Hindlimb muscle (tissue), 1 donor: Measurements from ENCODE around the gene GARS1. TPM values are rescaled to one million over a fixed set of nuclear protein-coding genes. Genes with fewer than 3 reads are reported as not detected.
"Not testable (repeated sequence)": the region's sequence is repeated elsewhere in the genome, so short reads cannot be mapped to it uniquely, and the experiment has no call there.

ENCODE experiments used
- DNase-seq: peaks from one replicate; pipeline ENCODE4 v3.0.0-alpha.2; 2013
- polyA plus RNA-seq: library from polyadenylated mRNA; unstranded; fragments of 120-200 nt; gene quantifications from one replicate; pipeline ENCODE4 v1.2.1, GENCODE V29; 2013; ENCODE audit not compliant: insufficient read length

Gene GARS1
- polyA plus RNA-seq, 1 donor, result 56.7 TPM

DNA sequence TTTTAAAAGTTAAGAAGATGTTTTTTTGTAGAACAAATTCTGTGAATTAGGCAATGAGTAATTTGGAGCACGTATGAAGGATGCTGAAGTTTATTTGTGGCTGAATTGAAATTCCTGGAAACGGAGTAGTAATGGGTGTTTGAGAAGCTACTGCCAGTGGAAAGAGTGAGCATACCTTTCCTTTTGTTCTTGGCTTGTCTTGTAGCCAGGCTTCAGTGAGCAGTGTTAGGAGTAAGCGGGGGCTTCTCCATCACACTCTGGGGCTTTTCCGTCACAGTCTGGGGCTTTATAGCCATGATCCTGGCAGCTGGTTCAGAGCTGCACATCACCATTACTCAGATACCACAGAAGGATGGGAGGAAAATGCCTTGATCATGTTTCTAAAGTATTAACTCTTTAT lies 32.3 kb downstream of the GARS1 start:
- DNase-seq, result no peak

DNA sequence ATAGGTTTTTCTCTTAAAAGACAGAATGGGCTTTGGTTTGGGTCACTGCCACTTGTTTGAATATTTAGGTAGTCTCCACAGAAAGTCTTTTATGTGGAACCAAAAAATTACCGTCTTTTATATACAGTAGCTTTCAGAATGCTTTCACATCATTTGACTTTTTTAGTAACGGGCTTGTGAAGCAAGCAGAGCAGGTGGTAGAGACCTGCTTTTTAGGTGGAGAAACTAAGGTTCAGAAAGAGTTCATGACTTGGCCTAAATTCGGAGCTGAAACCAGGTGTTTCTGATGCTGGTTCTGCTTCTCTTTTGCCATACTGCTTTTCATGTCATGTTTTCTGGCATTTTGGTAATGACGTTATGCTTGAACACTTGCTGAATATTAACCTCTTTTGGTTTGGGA lies 36.3 kb downstream of the GARS1 start:
- no peak for DNase-seq

DNA sequence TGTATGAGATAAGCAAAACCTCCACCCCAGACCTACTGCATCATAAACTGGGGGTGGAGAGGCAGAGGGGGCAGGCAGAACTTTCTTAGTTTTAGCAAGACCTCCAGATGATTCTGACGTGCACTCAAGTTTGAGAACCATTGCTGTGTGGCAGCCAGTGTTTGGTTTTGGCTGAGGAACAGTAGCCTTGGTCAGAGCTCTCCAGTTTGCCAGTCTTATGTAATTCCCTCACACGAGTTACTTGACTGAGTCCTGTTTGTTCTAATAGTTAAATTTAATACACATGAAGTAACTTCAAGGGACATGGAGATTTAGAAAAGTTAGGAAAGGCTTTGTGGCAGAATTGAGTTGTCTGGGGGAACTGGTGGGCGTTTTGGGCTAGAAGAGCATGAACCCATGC lies 38.5 kb downstream of the GARS1 start:
- no peak for DNase-seq

DNA sequence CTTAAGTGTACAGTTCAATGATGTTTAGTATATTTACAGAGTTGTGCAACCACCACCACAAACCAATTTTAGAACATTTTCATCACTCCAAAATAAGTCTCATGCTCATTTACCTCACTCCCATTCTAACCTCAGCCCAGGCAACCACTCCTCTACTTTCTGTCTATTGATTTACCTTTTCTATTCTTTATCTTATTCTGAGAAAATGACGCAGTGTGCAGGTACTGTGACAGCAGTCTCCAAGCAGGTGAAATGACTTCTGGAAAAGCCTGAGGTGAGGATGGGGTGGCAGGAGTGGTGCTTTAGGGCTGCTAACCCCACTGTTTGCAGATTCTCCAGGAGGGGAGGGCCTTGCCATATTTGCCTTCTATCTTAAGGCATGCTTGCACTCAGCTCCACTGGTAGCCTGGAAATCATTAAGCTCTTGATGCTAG lies 39.5 kb downstream of the GARS1 start:
- DNase-seq, result no peak

DNA sequence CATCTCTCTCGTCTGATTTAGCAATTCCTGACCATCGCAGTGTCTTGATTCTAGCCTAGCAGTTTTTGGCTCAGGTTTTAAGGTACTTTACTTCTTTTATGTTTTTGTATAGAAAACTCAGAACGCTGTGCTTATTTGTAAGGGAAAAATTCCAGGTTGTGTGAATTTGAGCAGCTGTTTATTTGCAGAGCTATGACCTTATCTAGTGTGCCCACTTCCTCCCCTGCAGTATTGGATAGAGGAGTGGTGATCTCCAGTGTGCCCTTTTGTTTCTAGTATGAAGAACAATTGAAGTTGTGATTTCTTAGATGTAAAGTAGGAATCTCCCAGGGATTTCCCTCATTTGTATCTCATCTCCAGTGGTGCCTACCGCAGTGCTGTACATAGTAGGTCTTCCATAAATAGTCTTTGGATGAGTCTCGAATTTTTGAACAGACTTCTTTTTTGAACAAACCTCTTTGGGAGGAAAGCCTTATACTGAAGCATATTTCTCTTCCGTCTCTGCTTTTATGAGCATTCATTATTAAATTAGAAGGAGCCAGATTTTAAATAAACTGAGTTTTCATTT lies 40.0 kb downstream of the GARS1 start:
- DNase-seq, result no peak

DNA sequence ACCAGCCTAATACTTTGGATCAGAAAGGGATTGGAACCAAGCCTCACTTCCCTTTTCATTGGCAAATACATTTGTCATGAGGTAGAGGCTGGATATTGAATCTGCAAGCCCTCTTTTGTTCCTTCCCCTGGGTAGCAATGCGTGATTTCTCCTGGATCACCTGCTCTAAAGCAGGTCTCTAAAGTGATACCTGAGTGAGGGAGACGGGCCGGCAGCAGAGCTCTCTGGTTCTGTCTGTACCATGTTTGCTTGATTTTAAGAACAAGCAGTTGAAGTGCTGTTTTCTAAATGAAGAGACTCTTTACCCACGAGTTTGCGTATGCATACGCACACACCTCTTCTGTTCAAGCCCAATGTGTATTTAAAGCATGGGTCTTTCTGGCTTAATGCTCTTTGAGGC lies 41.1 kb downstream of the GARS1 start:
- DNase-seq, result no peak

DNA sequence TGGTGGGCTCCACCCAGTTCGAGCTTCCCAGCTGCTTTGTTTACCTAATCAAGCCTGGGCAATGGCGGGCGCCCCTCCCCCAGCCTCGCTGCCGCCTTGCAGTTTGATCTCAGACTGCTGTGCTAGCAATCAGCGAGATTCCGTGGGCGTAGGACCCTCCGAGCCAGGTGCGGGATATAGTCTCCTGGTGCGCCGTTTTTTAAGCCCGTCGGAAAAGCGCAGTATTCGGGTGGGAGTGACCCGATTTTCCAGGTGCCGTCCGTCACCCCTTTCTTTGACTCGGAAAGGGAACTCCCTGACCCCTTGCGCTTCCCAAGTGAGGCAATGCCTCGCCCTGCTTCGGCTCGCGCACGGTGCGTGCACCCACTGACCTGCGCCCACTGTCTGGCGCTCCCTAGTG lies 47.6 kb downstream of the GARS1 start:
- DNase-seq, result not testable (repeated sequence)

DNA sequence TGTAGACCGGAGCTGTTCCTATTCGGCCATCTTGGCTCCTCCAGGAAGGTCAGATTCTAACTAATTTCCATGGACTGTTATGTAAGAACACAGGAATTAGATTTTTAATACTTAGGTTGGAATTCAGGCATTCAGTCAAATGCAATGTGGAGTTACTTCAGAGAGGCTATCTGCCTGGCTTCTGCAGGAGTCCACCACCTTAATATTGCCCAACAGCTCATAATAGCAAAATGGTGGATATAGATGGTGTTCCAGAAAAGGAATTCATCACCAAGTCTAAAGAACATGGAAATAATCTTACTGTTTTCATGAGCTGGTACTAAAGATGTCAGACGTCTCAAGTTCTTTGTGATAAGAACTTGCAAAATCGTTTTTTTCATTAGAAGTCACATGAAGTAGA lies 48.1 kb downstream of the GARS1 start:
- no peak for DNase-seq

DNA sequence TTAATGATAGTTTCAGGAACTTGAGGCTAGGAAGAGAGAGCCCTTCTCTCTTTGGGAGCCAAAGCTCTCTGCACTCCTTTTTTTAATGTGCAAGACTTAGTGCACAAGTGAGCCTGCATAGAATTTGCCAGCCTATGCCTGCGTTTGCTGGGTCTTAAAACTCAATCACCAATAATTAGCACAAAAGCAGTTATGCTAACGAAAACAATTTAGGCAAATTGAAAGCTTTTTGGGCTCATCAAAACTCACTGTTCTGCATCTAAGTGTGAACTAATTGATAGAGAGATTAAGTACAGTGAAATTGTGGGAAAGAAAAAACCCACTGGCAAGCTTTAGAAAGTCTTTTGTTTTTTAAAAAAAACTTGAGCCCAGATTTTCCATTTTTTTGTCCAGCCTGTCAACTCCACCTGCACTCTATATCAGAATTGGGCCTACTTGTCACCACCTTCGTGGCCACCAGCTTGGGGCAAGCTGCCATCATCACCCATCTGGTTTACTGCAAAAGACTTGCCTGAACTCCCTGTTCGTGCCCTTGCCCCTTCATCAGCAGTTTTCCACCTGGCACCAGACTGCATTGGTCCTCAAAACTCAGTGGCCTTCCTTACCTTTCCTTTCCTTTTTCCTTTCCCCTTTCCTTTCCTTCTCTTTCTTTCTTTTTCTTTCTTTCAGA lies 49.7 kb downstream of the GARS1 start:
- DNase-seq, result no peak

DNA sequence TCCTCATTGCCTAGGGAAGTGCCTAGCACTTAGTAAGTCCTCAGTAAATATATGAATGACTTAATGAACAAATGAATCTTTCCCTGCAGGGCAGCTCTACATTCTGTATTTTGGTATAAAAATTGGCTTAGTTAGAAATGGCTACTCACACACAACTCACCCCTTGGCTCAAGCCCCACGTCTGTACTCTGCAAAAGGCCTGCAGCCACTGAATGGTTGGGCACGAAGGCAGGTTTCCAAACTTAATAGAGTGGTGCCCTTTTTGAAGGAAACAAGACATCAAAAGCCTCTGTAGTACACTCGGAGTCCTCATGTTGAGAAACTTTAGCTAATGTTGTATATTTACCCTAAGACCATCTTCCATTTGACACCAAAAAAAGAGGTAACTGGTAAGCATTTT lies 51.0 kb downstream of the GARS1 start:
- no peak for DNase-seq

DNA sequence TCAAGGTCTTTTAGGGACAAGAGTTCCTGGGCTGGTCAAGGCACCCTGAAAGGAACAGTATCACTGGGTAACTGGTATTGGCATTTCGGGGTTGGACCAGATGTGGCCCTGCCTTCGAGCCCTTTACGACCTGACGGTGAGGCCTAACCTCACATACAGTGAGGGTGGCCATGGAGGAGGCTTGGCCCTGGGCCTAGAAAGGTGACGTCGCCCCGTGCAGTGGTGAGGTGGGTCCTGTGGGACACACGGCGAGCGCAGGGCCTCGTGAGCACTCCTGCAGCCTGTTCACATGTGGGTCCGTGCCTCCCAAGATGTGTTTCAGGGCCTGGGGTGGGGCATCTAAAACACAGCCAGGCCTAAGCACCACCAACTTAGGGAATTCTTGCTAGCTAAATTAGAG lies 51.5 kb downstream of the GARS1 start:
- DNase-seq, result no peak

DNA sequence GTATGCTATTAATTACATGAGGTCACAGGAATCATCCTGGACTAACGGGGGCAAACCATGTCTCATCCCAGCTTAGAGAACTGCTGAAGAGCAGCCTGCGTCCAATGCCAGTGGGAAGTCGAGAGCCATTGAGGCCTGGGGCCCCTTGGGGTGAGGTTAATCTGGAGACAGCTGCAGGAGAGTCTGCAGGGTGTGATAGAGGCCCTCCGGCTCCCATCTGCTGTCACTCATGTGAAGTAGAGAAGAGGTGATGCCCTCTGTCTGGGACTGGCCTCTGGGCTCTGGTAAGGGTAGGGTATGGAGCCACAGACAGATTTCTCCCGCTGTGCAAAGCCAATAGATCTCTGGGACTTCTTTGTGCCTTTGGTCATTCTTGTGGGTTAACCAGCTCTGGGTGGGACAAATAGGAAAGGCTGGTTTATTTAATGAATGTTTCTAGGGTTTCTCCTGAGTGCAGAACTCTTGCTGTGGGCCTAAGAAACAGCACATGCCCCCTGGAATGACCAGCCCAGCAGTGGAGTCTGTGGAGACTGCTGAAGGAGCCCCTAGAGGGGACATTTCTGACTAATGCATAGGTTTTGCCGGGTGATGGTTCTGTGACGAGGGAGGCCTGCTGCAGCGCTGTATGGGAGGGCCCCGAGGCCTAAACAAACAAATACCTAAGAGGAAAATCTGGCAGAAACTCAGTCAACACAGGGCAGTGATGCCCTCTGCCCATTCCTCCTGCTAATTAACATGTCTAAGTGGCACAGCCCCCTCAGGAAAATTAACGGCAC lies 53.1 kb downstream of the GARS1 start:
- no peak for DNase-seq

DNA sequence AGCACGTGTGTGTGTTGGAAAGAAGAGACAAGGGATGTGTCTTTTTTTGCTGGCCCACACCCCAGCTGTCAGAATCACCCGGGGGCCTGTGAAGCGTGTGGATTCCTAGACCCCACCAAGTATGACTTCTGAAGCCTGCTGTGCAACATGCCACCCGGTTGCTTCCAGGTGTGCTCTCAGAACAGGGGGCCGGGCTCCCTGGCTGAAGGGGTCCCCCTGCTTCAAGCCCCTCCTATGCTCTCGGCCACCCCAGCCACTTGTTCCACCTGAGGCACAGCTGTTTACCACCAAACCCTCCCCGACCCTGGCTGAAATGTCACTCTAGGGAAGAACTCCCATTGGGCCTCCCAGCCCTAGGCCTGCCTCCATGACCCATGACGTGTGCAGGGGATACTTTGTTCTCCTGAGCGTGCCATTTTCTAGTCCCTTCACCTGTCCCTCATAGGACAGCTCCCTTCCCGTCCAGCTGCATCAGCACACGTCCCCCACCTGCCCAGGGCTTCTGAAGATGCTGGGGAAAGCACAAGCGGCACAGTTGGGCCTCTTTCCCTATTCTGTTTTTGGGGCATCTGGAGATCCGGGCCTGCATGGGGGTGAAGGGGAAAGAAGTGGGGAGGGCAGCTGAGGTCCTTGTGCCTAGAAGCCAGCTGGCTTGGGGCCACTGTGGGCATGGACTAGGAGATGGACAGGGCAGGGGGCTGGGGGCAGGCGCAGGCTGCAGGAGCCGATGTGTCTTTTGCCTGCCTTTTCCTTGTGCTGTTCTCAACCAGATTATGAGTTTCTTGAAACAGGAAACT lies 54.3 kb downstream of the GARS1 start:
- no peak for DNase-seq

DNA sequence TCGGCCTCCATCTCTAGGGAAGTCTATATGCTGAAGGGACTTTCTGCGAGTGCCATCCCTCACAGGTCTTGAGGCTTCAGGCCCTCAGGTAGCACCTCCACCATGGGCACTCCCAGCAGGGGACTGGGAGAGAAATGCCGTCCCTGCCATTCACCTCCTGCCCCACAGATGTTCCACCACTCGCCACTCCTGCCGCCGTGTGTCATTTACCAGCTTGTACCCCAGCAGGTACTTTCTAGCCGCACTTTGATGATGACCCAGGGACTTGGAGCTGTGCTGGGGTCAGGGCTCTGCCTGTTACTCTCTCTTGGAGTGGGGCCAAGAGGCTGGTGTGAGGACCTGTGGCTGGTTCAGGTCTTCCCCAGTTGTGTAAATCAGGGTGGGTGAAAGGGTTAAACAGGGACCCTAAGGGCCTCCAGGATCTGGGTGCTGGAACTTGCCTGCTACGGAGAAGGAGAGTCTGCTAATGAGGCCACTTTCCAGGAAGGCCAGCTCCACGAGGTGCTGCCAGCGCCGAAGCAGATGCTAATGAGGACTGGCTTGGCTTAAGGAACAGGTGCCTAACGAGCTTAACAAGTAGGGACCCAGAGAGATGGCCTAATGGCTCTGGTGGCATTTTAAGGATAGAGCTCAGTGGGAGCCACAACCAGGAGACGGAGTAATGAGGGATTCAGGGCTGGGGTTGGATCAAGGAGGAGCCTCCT lies 55.2 kb downstream of the GARS1 start:
- no peak for DNase-seq

DNA sequence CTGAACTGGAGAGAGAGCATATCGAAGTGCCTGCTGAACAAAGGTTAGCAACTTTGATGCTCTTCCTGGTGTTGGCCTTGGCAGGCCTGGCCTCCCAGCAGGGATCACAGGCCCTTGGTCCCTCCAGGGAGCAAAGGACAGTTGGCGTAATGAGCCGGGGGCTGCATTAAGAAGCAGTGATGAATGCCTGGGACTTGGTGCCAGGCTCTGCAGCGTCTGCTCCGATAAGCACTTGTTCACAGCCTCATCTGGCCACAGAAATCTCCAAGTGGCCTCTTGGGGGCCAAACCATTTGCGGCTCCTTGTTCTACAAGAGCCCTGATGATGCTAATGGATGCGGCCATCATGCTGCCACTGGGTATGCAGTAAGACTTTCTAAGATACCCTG lies 55.7 kb downstream of the GARS1 start:
- no peak for DNase-seq

DNA sequence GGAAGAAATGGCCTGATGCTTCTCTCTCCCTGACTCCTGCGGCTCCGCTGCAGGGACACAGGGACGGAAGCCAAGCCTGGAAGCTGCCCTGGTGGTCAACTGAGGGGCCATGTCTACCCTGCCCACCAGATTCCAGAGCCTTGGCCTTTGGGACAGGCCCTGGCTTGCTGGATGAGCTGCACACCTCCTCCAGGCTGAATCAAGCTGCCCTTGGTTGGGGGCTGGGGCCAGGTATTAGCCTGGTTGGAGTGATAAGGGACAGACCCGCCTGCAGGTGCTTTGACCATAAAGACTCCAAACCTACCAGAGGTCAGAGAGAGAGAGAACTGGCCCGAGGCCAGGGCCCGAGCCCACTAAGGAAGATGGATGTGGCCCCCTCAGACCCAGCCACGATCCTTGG lies 57.5 kb downstream of the GARS1 start:
- no peak for DNase-seq

DNA sequence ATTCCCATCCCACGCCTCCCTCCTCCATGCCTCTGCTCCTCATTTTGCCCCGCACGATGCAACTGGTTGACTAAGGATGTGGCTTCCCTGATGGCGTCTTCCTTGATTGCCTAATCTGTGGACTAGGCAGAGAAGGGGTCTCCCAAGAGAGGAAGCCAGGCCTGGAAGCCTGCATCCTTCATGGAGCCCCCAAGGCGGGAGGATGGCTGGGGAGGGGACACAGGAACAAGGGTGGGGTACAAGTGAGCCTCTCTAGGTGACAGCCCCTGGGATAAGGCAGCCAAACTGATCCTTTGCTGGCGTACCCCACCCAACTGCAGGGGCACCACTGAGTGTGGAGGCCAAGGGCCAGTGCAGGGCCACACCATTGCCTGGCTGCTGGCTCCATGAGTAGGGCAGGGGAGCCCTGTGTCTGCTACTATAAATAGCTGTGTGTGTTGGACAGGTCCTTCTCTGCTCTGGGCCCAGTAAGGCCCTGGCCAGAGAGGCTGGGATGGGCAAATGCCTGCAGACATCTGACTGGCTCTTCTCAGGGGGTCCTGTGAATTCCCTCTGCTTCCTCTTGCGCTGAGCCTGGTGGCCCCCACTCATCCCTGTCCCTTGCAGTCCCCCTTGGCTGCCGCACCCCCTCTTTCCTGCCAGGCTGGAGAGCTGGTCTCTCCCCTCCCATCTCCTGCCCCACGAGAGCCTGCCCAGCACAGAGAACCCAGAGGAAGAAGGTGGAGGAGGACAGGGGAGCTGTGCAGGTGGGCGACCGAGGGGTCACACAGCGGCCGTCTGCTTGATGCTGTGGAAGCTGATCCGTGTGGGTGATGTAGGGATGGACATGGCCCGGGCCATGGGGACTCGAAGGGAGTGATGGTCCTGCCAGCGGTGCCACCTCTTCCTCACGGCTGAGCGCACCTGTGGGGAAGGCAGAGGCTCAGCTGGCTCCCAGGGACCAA lies 58.3 kb downstream of the GARS1 start:
- DNase-seq, result no peak

DNA sequence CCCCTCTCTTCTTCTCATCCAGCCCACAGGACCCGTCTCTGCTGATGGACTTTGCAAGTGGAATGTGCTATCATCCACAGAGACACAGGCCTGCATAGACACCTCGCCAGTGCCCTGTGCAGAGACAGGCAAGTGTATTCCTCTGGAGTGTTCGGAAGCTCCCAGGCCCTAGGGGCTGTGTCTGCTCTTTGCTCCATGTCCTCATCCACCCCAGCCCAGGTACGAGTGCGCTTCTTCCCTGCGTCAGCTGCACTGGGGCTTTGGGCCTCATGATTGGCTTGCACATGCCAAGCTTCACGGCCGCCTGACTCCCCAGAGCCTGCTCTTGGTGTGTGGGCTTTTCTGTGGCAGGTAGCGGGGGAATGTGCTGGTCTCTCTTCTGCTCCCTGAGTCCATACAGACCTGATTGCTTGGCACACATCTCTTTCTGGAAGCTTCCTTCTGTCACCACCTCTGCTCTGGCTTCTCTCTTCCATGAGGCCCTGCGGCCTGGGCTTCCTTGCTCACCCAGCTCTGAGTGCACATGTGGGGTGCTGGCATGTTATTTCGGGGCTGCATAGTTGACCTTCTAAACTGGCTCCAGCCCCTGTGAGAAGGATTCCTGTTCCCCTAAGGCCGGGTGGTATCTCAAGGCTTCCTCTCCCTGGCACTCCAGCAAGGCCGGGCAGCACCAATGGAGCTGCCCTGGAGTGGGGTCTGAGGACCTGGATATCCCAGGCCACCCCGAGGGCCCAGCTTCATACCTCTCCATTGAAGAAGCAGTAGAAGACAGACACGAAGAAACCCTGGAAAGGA lies 59.8 kb downstream of the GARS1 start:
- no peak for DNase-seq

DNA sequence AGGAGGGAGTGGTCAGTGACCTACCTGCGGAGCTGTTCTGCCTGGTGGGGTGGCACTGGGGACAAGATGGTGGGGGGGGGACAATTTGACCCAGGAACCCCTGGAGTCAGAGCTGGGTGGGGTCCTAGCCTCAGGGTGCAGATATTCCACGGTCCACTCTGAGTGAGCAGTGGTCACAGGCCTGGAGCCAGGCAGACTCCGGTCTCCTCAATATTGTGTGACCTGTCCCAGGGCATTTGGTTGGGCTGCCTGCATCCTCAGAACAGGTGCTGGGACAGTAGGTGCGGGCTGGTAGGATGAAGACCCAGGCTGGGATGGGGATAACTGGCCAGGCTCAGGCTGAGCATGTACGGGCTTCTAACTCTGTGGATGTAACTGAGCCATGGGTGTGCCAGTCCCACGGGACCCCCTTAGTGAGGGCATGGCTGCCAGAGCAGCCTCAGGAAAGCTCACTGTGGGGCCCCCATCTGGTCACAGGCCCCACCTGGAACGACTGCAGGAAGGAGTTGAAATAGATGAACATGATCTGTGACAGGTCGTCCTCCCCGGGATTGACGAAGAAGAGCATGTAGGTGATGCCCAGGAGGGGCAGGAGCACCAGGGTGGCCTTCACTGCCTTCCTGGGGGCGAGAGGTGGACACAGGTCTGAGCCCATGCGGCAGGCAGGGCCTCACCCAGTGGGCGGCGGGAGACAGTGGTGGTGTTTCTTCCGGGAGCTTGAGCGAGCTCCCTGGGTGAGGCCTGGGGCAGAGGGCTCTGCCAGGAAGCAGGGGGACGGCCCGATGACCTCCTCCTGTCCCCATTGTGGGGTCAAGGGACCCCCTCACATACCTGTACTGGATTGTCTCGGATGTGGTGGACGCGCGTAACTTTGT lies 60.7 kb downstream of the GARS1 start:
- no peak for DNase-seq
